ENCODE measurements around the gene SHANK1.

DNA sequence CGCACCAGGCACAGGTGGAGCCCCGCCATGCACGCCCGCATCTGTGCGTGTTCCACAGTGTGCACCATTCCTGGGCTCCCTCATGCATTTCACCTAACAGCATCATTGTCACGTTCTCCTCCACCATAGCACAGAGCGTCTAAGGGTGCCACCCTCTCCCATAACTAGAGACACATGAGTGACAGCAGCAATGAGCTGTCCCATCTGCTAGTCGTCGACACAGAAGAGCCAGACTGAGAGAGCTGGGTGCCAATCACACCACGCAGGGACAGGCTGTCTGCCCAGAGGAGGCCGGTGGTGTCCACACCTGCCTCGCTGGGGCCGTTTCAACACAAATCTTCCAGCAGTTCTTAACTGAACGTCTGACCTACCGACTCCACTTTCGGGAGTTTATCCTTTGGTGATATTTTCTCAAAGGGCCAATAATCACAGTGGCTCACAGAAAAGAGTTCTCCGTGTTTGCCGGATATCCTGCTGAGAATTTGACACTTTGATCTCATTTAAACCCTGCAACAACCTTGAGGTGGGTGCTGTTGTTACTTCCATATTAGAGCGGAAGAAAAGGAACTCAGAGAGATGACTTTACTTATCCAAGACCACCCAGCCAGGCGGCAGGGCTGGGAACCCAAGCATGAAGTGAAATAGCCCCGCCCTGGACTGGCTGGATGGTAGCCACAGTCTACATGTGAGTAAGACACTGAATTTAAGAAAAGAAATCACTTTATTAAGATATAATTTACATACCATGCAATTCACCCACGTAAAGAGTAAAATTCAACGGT, 19.7 kb upstream of the SHANK1 start:
- TF ChIP-seq CTCF (IDR thresholded peaks at IDR 0.05; ENCODE audit: low read depth, low read length, missing input control) (no peak), EGR1 (IDR thresholded peaks at IDR 0.05; ENCODE audit: low read depth in 2 of 2) (no peak), JUND (IDR thresholded peaks at IDR 0.05) (no peak), GABPA (IDR thresholded peaks at IDR 0.05 in 1 of 2, conservative IDR thresholded peaks at IDR 0.05 in 1 of 2) (no peak), HNF4A (conservative IDR thresholded peaks at IDR 0.05) (no peak), MAX (IDR thresholded peaks at IDR 0.05) (no peak), TAF1 (conservative IDR thresholded peaks at IDR 0.05) (no peak), SP1 (IDR thresholded peaks at IDR 0.05) (no peak), YY1 (IDR thresholded peaks at IDR 0.05) (no peak)
- TF ChIP-seq, protein P1, sequence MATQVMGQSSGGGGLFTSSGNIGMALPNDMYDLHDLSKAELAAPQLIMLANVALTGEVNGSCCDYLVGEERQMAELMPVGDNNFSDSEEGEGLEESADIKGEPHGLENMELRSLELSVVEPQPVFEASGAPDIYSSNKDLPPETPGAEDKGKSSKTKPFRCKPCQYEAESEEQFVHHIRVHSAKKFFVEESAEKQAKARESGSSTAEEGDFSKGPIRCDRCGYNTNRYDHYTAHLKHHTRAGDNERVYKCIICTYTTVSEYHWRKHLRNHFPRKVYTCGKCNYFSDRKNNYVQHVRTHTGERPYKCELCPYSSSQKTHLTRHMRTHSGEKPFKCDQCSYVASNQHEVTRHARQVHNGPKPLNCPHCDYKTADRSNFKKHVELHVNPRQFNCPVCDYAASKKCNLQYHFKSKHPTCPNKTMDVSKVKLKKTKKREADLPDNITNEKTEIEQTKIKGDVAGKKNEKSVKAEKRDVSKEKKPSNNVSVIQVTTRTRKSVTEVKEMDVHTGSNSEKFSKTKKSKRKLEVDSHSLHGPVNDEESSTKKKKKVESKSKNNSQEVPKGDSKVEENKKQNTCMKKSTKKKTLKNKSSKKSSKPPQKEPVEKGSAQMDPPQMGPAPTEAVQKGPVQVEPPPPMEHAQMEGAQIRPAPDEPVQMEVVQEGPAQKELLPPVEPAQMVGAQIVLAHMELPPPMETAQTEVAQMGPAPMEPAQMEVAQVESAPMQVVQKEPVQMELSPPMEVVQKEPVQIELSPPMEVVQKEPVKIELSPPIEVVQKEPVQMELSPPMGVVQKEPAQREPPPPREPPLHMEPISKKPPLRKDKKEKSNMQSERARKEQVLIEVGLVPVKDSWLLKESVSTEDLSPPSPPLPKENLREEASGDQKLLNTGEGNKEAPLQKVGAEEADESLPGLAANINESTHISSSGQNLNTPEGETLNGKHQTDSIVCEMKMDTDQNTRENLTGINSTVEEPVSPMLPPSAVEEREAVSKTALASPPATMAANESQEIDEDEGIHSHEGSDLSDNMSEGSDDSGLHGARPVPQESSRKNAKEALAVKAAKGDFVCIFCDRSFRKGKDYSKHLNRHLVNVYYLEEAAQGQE (IDR thresholded peaks at IDR 0.05) = no peak
- TF ChIP-seq, protein P2, sequence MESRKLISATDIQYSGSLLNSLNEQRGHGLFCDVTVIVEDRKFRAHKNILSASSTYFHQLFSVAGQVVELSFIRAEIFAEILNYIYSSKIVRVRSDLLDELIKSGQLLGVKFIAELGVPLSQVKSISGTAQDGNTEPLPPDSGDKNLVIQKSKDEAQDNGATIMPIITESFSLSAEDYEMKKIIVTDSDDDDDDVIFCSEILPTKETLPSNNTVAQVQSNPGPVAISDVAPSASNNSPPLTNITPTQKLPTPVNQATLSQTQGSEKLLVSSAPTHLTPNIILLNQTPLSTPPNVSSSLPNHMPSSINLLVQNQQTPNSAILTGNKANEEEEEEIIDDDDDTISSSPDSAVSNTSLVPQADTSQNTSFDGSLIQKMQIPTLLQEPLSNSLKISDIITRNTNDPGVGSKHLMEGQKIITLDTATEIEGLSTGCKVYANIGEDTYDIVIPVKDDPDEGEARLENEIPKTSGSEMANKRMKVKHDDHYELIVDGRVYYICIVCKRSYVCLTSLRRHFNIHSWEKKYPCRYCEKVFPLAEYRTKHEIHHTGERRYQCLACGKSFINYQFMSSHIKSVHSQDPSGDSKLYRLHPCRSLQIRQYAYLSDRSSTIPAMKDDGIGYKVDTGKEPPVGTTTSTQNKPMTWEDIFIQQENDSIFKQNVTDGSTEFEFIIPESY (IDR thresholded peaks at IDR 0.05) = no peak

Measured in liver (tissue), 3 donors.